ENCODE measurements around the gene MEIOSIN.

MEIOSIN gene

DNA sequence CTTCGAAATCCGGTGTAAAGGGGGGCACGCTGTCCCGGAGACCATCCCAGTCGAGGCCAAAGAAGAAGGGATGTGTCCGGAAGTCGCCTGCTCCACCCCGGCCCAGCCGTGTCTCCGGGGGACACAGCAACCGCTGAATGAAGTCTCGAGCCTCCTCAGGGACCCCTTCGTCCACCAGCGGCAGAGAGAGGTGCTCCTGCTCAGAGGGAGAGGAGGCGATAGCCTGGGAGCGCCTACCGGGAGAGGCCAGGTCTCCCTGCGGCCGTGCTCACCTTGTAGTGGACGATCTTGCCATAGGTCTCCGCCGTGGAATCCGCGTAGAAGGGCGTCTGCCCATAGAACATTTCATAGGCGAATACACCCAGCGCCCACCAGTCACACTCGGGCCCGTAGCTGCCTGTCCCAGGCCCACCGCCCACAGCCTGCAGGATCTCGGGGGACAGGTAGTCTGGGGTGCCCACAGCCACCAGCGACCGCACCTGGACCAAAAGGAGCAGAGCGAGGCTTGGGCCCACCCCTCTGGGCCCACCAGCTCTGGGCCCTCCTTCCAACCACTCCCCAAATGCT is 44.2 kb downstream of the MEIOSIN start:
- peaks cover 10% of the 10 kb centered on the region for H3K36me3 Mint-ChIP-seq (ENCODE audit: low read depth)
- H3K4me3 Mint-ChIP-seq, result no peak overlapping the region
- no peak overlapping the region for H3K27ac Mint-ChIP-seq
- peaks cover 18% of the 10 kb centered on the region for H3K4me1 Mint-ChIP-seq (ENCODE audit: low read depth)
- peaks cover 21% of the 10 kb centered on the region for H3K27me3 Mint-ChIP-seq (ENCODE audit: low read depth)
- no peaks in the 10 kb centered on the region for H3K9me3 Mint-ChIP-seq

GRCh38 chr19:45778010-45778661 is 44.9 kb downstream of the MEIOSIN start:
- Mint-ChIP-seq H3K9me3 (no peaks in the 10 kb centered on the region), H3K27ac (no peak overlapping the region), H3K36me3 (ENCODE audit: low read depth) (peaks cover 10% of the 10 kb centered on the region), H3K4me1 (ENCODE audit: low read depth) (peaks cover 18% of the 10 kb centered on the region), H3K4me3 (peak overlapping the region; percentile 82), H3K27me3 (ENCODE audit: low read depth) (peaks cover 21% of the 10 kb centered on the region)

- peak overlapping the region; percentile 82 for H3K4me3 Mint-ChIP-seq
- peaks cover 18% of the 10 kb centered on the region for H3K4me1 Mint-ChIP-seq (ENCODE audit: low read depth)
- no peak overlapping the region for H3K27ac Mint-ChIP-seq
- no peaks in the 10 kb centered on the region for H3K9me3 Mint-ChIP-seq
- peaks cover 21% of the 10 kb centered on the region for H3K27me3 Mint-ChIP-seq (ENCODE audit: low read depth)
- peaks cover 10% of the 10 kb centered on the region for H3K36me3 Mint-ChIP-seq (ENCODE audit: low read depth)
Observed at GRCh38 chr19:45779231-45780145, 46.2 kb downstream of the MEIOSIN start.

DNA sequence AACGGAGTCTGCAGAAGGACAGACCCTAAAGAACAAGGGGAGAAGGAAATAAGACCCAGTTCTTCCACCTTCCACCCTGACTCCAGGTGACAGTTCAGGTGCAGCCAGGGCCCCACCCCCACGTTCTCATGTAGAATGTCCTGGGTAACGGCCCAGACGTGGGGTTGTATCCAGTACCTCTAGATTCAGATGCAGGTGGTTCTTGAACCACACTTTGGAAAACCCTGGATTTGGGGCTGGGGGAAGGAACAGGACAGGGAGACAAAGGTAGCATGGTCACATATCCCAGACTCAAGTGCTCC is 46.9 kb downstream of the MEIOSIN start:
- peaks cover 18% of the 10 kb centered on the region for H3K4me1 Mint-ChIP-seq (ENCODE audit: low read depth)
- H3K27ac Mint-ChIP-seq, result no peak overlapping the region
- H3K27me3 Mint-ChIP-seq (ENCODE audit: low read depth), result peaks cover 21% of the 10 kb centered on the region
- no peaks in the 10 kb centered on the region for H3K9me3 Mint-ChIP-seq
- H3K36me3 Mint-ChIP-seq (ENCODE audit: low read depth), result peaks cover 10% of the 10 kb centered on the region
- no peak overlapping the region for H3K4me3 Mint-ChIP-seq

DNA sequence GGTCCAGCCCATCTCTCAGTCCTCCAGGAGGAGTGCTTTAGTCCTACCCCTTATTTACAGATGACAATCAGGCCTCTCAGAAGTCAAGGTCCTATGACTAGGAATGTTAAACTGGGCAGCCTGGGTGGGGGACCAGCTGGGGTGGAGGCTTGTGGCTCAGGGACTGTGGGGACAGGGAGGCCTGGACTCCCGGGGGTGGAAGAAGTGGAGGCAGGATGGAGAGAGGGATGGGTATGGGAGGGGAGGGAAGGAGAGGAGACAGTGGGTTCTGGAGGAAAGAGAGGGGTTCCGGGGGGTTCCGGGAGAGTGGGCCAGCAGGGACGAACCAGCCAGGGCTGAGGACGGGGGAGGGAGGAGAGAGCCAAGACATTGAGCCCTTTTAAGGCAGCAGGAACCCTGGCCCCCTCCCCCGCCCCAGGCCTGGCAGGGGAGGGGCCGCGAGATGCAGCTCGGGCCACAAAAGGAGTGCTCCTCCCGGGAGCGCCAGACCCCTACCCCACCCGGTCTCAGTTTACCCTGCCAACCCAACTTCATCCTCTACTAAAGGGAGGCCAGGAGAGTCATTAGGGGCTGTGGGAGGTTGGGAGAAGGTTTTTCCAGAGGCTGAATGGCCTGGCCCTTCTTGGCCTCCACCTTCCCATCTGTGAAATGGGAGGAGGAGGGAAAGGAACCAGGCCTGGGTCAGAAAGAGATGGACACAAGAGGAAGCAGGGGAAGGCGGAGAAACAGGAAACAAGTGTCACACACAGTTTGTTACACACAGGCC is 47.4 kb downstream of the MEIOSIN start:
- no peak overlapping the region for H3K4me3 Mint-ChIP-seq
- no peak overlapping the region for H3K27ac Mint-ChIP-seq
- peaks cover 18% of the 10 kb centered on the region for H3K4me1 Mint-ChIP-seq (ENCODE audit: low read depth)
- H3K9me3 Mint-ChIP-seq, result no peaks in the 10 kb centered on the region
- H3K27me3 Mint-ChIP-seq (ENCODE audit: low read depth), result peaks cover 21% of the 10 kb centered on the region
- peaks cover 10% of the 10 kb centered on the region for H3K36me3 Mint-ChIP-seq (ENCODE audit: low read depth)

GRCh38 chr19:45781214-45782161 is 48.2 kb downstream of the MEIOSIN start:
- no peak overlapping the region for H3K4me3 Mint-ChIP-seq
- H3K36me3 Mint-ChIP-seq (ENCODE audit: low read depth), result peaks cover 10% of the 10 kb centered on the region
- no peaks in the 10 kb centered on the region for H3K9me3 Mint-ChIP-seq
- peaks cover 21% of the 10 kb centered on the region for H3K27me3 Mint-ChIP-seq (ENCODE audit: low read depth)
- H3K27ac Mint-ChIP-seq, result no peak overlapping the region
- H3K4me1 Mint-ChIP-seq (ENCODE audit: low read depth), result peaks cover 18% of the 10 kb centered on the region

- H3K27me3 Mint-ChIP-seq (ENCODE audit: low read depth), result peaks cover 21% of the 10 kb centered on the region
- H3K4me1 Mint-ChIP-seq (ENCODE audit: low read depth), result peaks cover 18% of the 10 kb centered on the region
- no peak within 1 kb of the TSS for H3K27ac Mint-ChIP-seq
- no peaks in the 10 kb centered on the region for H3K9me3 Mint-ChIP-seq
- peaks cover 9% of the 10 kb centered on the region for H3K36me3 Mint-ChIP-seq (ENCODE audit: low read depth)
- H3K4me3 Mint-ChIP-seq, result no peak within 1 kb of the TSS
Observed at GRCh38 chr19:45782162-45782691, 49.0 kb downstream of the MEIOSIN start, which contains the start of gene DMPK. Gene DMPK, minus strand, starts transcription at chr19:45782490. Its CDS starts 138 bp downstream, at chr19:45782352.

- peaks cover 30% of the 10 kb centered on the region for H3K27me3 Mint-ChIP-seq (ENCODE audit: low read depth)
- peaks cover 7% of the 10 kb centered on the region for H3K36me3 Mint-ChIP-seq (ENCODE audit: low read depth)
- H3K27ac Mint-ChIP-seq, result no peak overlapping the region
- H3K4me1 Mint-ChIP-seq (ENCODE audit: low read depth), result peaks cover 18% of the 10 kb centered on the region
- no peaks in the 10 kb centered on the region for H3K9me3 Mint-ChIP-seq
- no peak overlapping the region for H3K4me3 Mint-ChIP-seq
Observed at GRCh38 chr19:45782820-45783785, 49.9 kb downstream of the MEIOSIN start.

- peaks cover 10% of the 10 kb centered on the region for H3K4me1 Mint-ChIP-seq (ENCODE audit: low read depth)
- no peaks in the 10 kb centered on the region for H3K9me3 Mint-ChIP-seq
- H3K27me3 Mint-ChIP-seq (ENCODE audit: low read depth), result peaks cover 37% of the 10 kb centered on the region
- no peak overlapping the region for H3K4me3 Mint-ChIP-seq
- no peak overlapping the region for H3K27ac Mint-ChIP-seq
- peaks cover 16% of the 10 kb centered on the region for H3K36me3 Mint-ChIP-seq (ENCODE audit: low read depth)
Observed at GRCh38 chr19:45784096-45784495, 50.9 kb downstream of the MEIOSIN start.

DNA sequence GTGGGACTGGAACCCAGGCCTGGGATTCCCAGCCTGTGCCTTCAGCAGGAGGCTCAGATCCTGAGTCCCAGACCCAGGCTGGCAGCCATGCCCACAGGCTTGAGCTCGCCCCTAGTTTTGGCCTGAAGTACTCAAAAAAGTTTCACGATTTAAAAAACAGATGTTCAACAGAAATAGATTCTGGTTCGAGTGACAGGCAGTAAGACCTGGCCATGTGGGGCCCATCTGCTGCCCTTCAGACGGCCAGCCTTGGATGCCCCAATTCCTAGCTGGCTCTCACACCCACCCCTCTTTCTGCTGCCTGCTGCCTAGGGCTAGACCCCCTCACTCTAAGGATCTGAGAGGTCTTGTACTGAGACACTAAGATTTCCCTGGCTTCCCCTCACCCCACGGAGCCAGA is 51.9 kb downstream of the MEIOSIN start:
- Mint-ChIP-seq H3K27me3 (ENCODE audit: low read depth) (peaks cover 32% of the 10 kb centered on the region), H3K9me3 (no peaks in the 10 kb centered on the region), H3K27ac (no peak overlapping the region), H3K4me1 (ENCODE audit: low read depth) (peaks cover 1% of the 10 kb centered on the region), H3K36me3 (ENCODE audit: low read depth) (peaks cover 20% of the 10 kb centered on the region), H3K4me3 (no peak overlapping the region)

DNA sequence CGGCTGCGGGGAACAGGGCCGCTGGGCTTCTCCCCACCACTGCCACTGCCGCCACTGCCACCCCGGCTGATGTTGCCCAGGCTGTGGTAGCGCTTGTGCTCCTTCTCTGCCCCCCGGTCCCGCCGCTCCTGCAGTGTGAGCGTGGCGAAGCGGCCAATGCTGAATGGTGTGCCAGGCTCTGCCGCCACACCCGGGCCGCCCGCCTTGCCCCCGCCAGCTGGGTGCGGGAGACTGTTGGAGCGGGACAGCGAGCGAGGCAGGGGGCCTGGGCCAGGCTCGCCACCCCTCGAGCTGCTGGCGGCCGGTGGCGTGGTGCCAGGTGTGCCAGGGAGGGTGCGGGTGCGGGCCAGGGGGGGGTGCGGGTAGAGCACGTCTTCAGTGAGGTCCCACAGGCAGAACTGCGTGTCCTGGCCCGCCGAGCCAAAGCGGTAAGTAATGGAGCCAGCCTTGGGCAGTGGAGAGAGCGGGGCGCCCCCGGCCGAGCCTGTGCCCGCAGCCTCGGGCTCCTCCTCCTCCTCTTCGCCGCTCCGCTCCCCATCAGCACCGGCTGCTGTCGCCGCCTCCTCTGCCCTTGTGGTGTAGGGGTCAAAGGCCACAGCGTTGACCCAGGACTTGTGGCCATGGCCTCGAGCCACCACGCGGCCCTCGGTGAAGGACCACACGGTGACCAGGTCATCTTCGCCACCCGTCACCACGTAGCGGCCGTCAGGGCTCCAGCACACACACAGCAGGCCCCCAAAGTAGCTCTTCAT is 52.7 kb downstream of the MEIOSIN start:
- Mint-ChIP-seq H3K36me3 (ENCODE audit: low read depth) (peaks cover 23% of the 10 kb centered on the region), H3K27ac (no peak overlapping the region), H3K9me3 (no peaks in the 10 kb centered on the region), H3K4me1 (ENCODE audit: low read depth) (peaks cover 4% of the 10 kb centered on the region), H3K4me3 (no peak overlapping the region), H3K27me3 (ENCODE audit: low read depth) (peaks cover 25% of the 10 kb centered on the region)

DNA sequence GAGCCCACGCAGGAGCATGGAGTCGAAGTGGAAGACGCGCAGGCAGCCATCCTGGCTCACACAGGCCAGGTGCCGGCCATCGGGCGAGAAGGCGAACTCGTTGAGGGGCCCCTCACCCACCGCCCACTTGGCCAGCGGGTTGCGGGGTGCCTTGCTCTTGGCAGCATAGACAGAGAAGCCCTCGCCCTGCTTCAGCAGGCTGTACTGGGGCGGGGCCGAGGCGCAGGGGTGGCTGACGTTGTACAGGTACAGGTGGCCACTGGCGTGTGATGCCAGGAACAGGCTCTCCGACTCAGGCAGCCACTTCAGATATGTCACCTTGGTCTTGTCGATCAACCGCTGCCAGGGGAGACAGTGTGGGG is 53.3 kb downstream of the MEIOSIN start:
- no peak overlapping the region for H3K4me3 Mint-ChIP-seq
- no peaks in the 10 kb centered on the region for H3K9me3 Mint-ChIP-seq
- peaks cover 24% of the 10 kb centered on the region for H3K36me3 Mint-ChIP-seq (ENCODE audit: low read depth)
- peaks cover 22% of the 10 kb centered on the region for H3K27me3 Mint-ChIP-seq (ENCODE audit: low read depth)
- no peak overlapping the region for H3K27ac Mint-ChIP-seq
- H3K4me1 Mint-ChIP-seq (ENCODE audit: low read depth), result peaks cover 10% of the 10 kb centered on the region
